ENCODE measurements around the gene KCNJ9.

GRCh38 chr1:160046494-160047110, 34.7 kb upstream of the KCNJ9 start:
- peak; percentile 38 to 41 for TF ChIP-seq CTCF (IDR thresholded peaks at IDR 0.05; ENCODE audit: extremely low read depth in 1 of 2, insufficient read depth in 1 of 2, low read depth in 1 of 2, low read length in 2 of 2)
- TF ChIP-seq POLR2A (IDR thresholded peaks at IDR 0.05; ENCODE audit: low read depth, low read length) = no peak
- no peak for TF ChIP-seq EZH2 (IDR thresholded peaks at IDR 0.05; ENCODE audit: borderline replicate concordance, low read depth, low read length, severe bottlenecking)
